Chondrocyte (in vitro differentiated cells): ENCODE data around the gene SCN8A. TPM values are rescaled to one million over a fixed set of nuclear protein-coding genes. Genes with fewer than 3 reads are reported as not detected.

Experiments used
- DNase-seq: peaks from one replicate; pipeline ENCODE4 v3.0.0; 2021; ENCODE audit warnings: mixed read lengths, low spot score
- H3K27ac Mint-ChIP-seq: one replicate; pipeline ENCODE4 v1.8.0; 2021; ENCODE audit warnings: mild to moderate bottlenecking, moderate library complexity, mixed read lengths; ENCODE audit not compliant: unreplicated experiment
- H3K27me3 Mint-ChIP-seq: 2 replicates; pipeline ENCODE4 v1.8.0; 2021; ENCODE audit warnings: low read depth, mixed read lengths
- H3K36me3 Mint-ChIP-seq: 2 replicates; pipeline ENCODE4 v1.8.0; 2021; ENCODE audit warnings: low read depth, mixed read lengths
- H3K4me1 Mint-ChIP-seq: 2 replicates; pipeline ENCODE4 v1.8.0; 2021; ENCODE audit warnings: low read depth, mild to moderate bottlenecking, mixed read lengths
- H3K4me3 Mint-ChIP-seq: one replicate; pipeline ENCODE4 v1.8.0; 2021; ENCODE audit warnings: mild to moderate bottlenecking, moderate library complexity, mixed read lengths; ENCODE audit not compliant: unreplicated experiment
- H3K9me3 Mint-ChIP-seq: 2 replicates; pipeline ENCODE4 v1.8.0; 2021; ENCODE audit warnings: low read depth, mixed read lengths
- CTCF ChIP-seq: fragments of 200-600 bp; sonication (generic); IDR thresholded peaks from 2 replicates; pipeline ENCODE4 v1.5.0; 2021; ENCODE audit warnings: antibody characterized with exemption, mild to moderate bottlenecking, moderate library complexity
- total RNA-seq: library from RNA; stranded (reverse); gene quantifications from 3 replicates; pipeline ENCODE4 v1.2.1, GENCODE V29; 2021

SCN8A gene
- total RNA-seq, 1 donor from 2014 or later, result 4.4 TPM

GRCh38 chr12:51687177-51687576, 96.1 kb downstream of the SCN8A start:
- no peaks in the 10 kb centered on the region for H3K27me3 Mint-ChIP-seq
- no peak for DNase-seq
- TF ChIP-seq CTCF, result no peak
- peaks cover 56% of the 10 kb centered on the region for H3K4me1 Mint-ChIP-seq
- H3K9me3 Mint-ChIP-seq, result no peaks in the 10 kb centered on the region
- no peaks in the 10 kb centered on the region for H3K36me3 Mint-ChIP-seq
- no peak overlapping the region for H3K4me3 Mint-ChIP-seq
- H3K27ac Mint-ChIP-seq, result peak overlapping the region; percentile 86

- no peaks in the 10 kb centered on the region for H3K36me3 Mint-ChIP-seq
- H3K27ac Mint-ChIP-seq, result peak overlapping the region; percentile 86
- DNase-seq, result no peak
- no peaks in the 10 kb centered on the region for H3K9me3 Mint-ChIP-seq
- no peaks in the 10 kb centered on the region for H3K27me3 Mint-ChIP-seq
- H3K4me3 Mint-ChIP-seq, result no peak overlapping the region
- no peak for TF ChIP-seq CTCF
- H3K4me1 Mint-ChIP-seq, result peaks cover 56% of the 10 kb centered on the region
These were observed 96.6 kb downstream of the SCN8A start for GRCh38 chr12:51687614-51688013.

- Mint-ChIP-seq H3K27me3 (no peaks in the 10 kb centered on the region), H3K4me1 (peaks cover 42% of the 10 kb centered on the region), H3K36me3 (no peaks in the 10 kb centered on the region), H3K9me3 (no peaks in the 10 kb centered on the region), H3K27ac (no peak overlapping the region), H3K4me3 (no peak overlapping the region)
- DNase-seq, result no peak
- no peak for TF ChIP-seq CTCF
These were observed 99.0 kb downstream of the SCN8A start for GRCh38 chr12:51689983-51690382.

GRCh38 chr12:51692016-51692415, 101.0 kb downstream of the SCN8A start:
- Mint-ChIP-seq H3K27me3 (no peaks in the 10 kb centered on the region), H3K36me3 (peaks cover 1% of the 10 kb centered on the region), H3K4me3 (no peak overlapping the region), H3K9me3 (no peaks in the 10 kb centered on the region), H3K4me1 (peaks cover 31% of the 10 kb centered on the region), H3K27ac (no peak overlapping the region)
- no peak for DNase-seq
- no peak for TF ChIP-seq CTCF

- no peak overlapping the region for H3K27ac Mint-ChIP-seq
- no peaks in the 10 kb centered on the region for H3K27me3 Mint-ChIP-seq
- H3K36me3 Mint-ChIP-seq, result peaks cover 1% of the 10 kb centered on the region
- no peak for DNase-seq
- TF ChIP-seq CTCF, result no peak
- H3K4me1 Mint-ChIP-seq, result peaks cover 15% of the 10 kb centered on the region
- no peak overlapping the region for H3K4me3 Mint-ChIP-seq
- H3K9me3 Mint-ChIP-seq, result no peaks in the 10 kb centered on the region
These were observed 102.5 kb downstream of the SCN8A start for GRCh38 chr12:51693569-51693968.
